PFSK-1 (cell line): Measurements from ENCODE around the gene PGS1.

Source experiments
- FOXP2 ChIP-seq: optimal IDR thresholded peaks from 2 replicates; pipeline ENCODE3; 2011; ENCODE audit warnings: borderline replicate concordance, control low read depth, inconsistent platforms; ENCODE audit not compliant: insufficient read depth; ENCODE audit errors: extremely low read length, extremely low read depth
- POLR2AphosphoS5 ChIP-seq: IDR thresholded peaks from 2 replicates; pipeline ENCODE4 v1.6.1; 2012; ENCODE audit warnings: low read depth, mild to moderate bottlenecking, control low read depth, low read length, moderate library complexity
- REST ChIP-seq, 2 experiments: IDR thresholded peaks; 2 replicates each; pipeline versions ENCODE4 v1.6.1 to v1.8.0; 2011 to 2012; ENCODE audit warnings: low read depth in 2 of 2, low read length in 2 of 2, control low read depth in 1 of 2, inconsistent platforms in 1 of 2, mild to moderate bottlenecking in 1 of 2, moderate library complexity in 1 of 2; ENCODE audit not compliant: insufficient read depth in 1 of 2
- SIN3A ChIP-seq: IDR thresholded peaks from 2 replicates; pipeline ENCODE4 v1.6.1; 2012; ENCODE audit warnings: mild to moderate bottlenecking, low read length, moderate library complexity, borderline replicate concordance; ENCODE audit not compliant: insufficient read depth
- TAF1 ChIP-seq: IDR thresholded peaks from 2 replicates; pipeline ENCODE4 v1.6.1; 2012; ENCODE audit warnings: low read length, control low read depth, borderline replicate concordance; ENCODE audit not compliant: insufficient read depth

PGS1 gene

GRCh38 chr17:78432226-78433012, 54.0 kb downstream of the PGS1 start:
- no peak for TF ChIP-seq REST (IDR thresholded peaks at IDR 0.05; ENCODE audit: insufficient read depth in 1 of 2, low read depth in 2 of 2, low read length in 2 of 2)

- TF ChIP-seq POLR2AphosphoS5 (no peak), FOXP2 (no peak), TAF1 (no peak), SIN3A (no peak), REST (IDR thresholded peaks at IDR 0.05; ENCODE audit: insufficient read depth in 1 of 2, low read depth in 2 of 2, low read length in 2 of 2) (no peak)
These were observed 54.7 kb downstream of the PGS1 start for GRCh38 chr17:78433013-78433727.

GRCh38 chr17:78433780-78434335, 55.4 kb downstream of the PGS1 start:
- TF ChIP-seq REST (IDR thresholded peaks at IDR 0.05; ENCODE audit: insufficient read depth in 1 of 2, low read depth in 2 of 2, low read length in 2 of 2), result no peak
- TF ChIP-seq TAF1, result no peak
- TF ChIP-seq FOXP2, result no peak
- TF ChIP-seq POLR2AphosphoS5, result no peak
- no peak for TF ChIP-seq SIN3A

- TF ChIP-seq FOXP2 (no peak), REST (IDR thresholded peaks at IDR 0.05; ENCODE audit: insufficient read depth in 1 of 2, low read depth in 2 of 2, low read length in 2 of 2) (no peak), TAF1 (no peak), SIN3A (no peak), POLR2AphosphoS5 (no peak)
These were observed 56.2 kb downstream of the PGS1 start for GRCh38 chr17:78434455-78435329.
